Astrocyte (in vitro differentiated cells and primary cell): ENCODE data around the gene TRPM3.

Experiments
- EZH2 ChIP-seq: IDR thresholded peaks from 2 replicates; pipeline ENCODE4 v1.6.1; 2012; ENCODE audit warnings: mild to moderate bottlenecking, low read length, inconsistent platforms; ENCODE audit not compliant: insufficient read depth
- TF ChIP-seq, protein P1 (sequence below): IDR thresholded peaks from 2 replicates; pipeline ENCODE4 v1.5.1; 2011; ENCODE audit warnings: low read depth, mild to moderate bottlenecking, inconsistent platforms, low read length, moderate library complexity; ENCODE audit not compliant: insufficient read depth

DNA sequence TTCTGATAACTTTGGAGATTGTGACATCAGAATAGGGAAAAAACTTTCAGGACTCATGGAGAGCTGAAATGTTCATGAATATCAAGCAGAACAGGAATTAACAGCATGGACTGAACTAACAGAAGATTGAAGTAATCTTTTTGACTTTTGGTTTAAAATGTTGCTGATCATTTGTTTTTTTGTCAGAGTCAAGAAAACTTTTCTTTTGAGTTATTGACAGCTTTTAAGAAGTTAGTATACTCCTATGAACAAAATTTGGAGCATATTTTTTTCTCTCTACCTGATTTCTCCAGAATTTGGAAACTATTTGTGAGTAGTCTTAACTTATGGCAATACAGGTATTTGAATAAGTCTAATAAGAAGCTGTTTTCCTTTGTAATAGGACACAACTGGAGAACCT, 462.7 kb downstream of the TRPM3 start:
- TF ChIP-seq, protein P1, sequence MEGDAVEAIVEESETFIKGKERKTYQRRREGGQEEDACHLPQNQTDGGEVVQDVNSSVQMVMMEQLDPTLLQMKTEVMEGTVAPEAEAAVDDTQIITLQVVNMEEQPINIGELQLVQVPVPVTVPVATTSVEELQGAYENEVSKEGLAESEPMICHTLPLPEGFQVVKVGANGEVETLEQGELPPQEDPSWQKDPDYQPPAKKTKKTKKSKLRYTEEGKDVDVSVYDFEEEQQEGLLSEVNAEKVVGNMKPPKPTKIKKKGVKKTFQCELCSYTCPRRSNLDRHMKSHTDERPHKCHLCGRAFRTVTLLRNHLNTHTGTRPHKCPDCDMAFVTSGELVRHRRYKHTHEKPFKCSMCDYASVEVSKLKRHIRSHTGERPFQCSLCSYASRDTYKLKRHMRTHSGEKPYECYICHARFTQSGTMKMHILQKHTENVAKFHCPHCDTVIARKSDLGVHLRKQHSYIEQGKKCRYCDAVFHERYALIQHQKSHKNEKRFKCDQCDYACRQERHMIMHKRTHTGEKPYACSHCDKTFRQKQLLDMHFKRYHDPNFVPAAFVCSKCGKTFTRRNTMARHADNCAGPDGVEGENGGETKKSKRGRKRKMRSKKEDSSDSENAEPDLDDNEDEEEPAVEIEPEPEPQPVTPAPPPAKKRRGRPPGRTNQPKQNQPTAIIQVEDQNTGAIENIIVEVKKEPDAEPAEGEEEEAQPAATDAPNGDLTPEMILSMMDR, result no peak
- TF ChIP-seq EZH2, result no peak
